AG09319 (cell line): ENCODE data around the gene SCAP.

Experiments
- DNase-seq: peaks from one replicate; pipeline ENCODE4 v3.0.0-alpha.2; 2010; ENCODE audit warnings: low read depth; ENCODE audit errors: extremely low read depth
- TF ChIP-seq, protein P1 (sequence below): IDR thresholded peaks from 2 replicates; pipeline ENCODE4 v1.5.1; 2011; ENCODE audit warnings: low read depth, mild to moderate bottlenecking, inconsistent platforms, low read length, moderate library complexity

The SCAP gene

DNA sequence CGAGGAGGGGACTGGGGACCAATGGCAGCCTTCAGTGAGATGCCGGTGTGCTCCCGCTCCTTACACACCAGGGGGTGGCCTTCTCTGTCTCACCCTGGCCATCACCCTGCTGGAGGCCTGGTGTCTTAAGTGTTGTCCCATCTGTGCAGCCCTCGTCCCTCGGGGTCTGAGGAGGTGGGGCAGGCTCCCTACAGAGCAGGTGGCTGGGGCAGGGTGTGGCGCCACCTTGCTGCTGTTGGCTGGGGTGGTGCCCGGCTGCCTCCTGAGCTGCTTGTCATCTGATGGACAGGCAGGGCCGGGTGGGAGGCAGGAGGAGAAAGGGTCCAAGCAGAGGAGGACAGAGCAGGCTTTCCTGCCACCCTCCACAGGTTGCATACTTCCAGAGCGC, 69.0 kb downstream of the SCAP start:
- no peak for DNase-seq
- TF ChIP-seq, protein P1, sequence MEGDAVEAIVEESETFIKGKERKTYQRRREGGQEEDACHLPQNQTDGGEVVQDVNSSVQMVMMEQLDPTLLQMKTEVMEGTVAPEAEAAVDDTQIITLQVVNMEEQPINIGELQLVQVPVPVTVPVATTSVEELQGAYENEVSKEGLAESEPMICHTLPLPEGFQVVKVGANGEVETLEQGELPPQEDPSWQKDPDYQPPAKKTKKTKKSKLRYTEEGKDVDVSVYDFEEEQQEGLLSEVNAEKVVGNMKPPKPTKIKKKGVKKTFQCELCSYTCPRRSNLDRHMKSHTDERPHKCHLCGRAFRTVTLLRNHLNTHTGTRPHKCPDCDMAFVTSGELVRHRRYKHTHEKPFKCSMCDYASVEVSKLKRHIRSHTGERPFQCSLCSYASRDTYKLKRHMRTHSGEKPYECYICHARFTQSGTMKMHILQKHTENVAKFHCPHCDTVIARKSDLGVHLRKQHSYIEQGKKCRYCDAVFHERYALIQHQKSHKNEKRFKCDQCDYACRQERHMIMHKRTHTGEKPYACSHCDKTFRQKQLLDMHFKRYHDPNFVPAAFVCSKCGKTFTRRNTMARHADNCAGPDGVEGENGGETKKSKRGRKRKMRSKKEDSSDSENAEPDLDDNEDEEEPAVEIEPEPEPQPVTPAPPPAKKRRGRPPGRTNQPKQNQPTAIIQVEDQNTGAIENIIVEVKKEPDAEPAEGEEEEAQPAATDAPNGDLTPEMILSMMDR: no peak

DNA sequence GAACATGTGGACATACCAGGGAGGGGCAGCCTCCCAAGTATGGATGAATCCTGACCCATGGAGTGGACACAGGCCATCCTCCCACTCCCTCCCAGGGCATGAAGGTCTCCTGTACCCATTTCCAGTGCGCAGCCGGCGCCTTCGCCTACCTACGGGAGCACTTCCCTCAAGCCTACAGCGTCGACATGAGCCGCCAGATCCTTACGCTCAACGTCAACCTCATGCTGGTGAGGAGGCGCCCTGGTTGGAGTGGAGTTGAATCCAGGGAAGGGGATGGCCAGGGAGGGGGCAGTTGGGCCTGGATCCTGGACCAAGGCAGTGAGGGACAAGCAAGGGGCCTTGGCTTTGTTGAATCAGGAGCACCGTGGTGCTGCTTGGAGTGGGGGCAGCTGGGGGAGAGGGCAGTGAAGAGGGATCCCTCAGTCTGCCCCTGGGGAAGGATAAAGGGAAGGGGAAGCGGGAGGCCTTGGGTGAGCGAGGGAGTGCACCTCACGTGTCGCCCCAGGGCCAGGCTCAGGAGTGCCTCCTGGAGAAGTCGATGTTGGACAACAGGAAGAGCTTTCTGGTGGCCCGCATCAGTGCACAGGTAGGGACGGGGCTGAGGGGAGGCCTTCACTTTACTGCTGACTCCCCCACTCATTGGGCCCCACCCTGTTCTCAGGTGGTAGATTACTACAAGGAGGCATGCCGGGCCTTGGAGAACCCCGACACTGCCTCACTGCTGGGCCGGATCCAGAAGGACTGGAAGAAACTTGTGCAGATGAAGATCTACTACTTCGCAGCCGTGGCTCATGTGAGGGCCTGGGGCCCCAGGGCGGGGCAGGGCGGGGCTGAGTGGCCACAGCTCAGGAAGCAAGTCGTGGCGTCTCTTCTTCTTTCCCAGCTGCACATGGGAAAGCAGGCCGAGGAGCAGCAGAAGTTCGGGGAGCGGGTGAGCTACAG, 69.7 kb downstream of the SCAP start:
- TF ChIP-seq, protein P1: no peak
- DNase-seq: no peak

DNA sequence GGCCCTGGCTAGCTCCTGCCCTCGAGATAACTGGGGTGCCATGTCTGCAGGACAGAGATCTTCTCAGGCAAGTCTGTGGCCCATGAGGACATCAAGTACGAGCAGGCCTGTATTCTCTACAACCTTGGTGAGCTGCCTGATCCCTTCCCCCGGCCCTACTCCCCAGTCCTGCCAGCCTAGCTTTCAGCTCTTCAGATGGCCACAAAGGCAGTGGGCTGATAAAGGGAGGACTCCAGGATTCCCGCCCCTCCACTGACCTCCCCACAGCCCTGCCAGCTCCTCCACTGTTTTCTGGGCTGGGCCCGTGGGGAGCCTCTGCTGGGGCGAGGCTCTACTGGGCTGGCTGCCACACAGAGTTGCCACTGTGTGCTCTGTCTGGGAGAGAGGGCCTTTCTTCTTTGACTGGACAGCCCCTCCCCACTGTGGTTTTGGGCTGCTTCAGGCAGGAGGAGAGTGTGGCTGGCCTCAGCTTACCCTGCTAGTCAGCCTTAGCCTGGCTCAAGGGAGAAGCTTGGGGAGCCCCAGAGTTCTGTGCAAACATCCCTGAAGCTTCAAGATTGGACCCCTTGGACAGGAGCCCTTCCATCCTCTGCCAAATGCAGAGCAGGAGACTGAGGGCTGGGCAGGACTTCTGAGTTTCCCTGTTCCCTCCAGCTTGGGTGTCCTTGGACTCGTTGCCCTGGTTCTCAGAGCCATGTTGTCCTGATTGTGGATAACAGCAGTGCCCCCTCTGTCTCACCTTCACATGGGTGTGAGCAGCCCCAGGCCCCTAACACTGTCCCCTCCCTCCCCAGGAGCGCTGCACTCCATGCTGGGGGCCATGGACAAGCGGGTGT, 70.6 kb downstream of the SCAP start:
- TF ChIP-seq, protein P1: no peak
- DNase-seq: peak; percentile 16

DNA sequence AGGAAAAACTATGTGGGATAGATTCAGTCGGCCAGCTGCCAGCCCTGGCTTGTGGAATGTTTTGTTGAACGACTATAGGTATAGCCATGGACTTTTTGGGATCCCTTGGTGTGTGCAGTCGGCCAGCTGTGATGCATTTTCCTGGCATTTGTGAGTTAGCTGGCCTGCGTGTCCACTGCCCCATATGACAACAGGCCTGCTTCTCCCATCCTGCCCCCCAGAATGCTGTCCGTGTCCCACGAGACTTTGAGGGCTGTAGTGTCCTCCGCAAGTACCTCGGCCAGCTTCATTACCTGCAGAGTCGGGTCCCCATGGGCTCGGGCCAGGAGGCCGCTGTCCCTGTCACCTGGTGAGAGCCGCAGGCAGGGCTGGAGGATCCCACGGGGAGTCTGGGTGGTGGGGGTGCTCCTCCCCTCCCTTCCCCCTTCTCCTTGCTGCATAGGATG, 71.3 kb downstream of the SCAP start:
- TF ChIP-seq, protein P1: no peak
- DNase-seq: no peak

DNA sequence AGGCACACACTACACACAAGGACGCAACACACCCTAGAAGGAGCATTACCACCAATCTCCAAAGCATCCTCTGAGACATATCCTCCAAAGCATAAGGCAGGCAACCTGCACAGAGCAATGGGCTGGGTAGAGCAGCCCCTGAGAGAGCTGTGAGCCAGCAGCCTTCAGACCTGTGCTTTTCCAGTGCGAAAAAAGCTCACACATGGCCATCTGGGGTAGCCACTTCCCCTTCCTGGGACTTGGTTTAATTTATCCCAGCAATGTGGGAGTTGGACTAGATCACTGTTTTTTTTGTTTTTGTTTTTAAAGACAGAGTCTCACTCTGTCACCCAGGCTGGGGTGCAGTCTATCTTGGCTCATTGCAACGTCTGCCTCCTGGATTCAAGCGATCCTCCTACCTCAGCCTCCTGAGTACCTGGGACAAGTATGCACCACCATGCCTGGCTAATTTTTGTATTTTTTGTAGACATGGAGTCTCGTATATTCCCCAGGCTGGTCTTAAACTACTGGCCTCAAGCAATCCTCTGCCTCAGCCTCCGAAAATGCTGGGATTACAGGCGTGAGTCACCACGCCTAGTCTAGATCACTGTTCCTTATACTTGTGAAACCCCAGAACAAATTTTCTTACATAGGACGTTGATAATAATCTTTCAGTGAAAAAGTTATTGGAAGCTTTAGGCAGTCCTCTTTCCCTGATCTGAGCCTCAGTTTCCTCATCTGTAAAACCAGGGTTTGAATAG, 76.0 kb downstream of the SCAP start:
- TF ChIP-seq, protein P1: no peak
- DNase-seq: no peak

DNA sequence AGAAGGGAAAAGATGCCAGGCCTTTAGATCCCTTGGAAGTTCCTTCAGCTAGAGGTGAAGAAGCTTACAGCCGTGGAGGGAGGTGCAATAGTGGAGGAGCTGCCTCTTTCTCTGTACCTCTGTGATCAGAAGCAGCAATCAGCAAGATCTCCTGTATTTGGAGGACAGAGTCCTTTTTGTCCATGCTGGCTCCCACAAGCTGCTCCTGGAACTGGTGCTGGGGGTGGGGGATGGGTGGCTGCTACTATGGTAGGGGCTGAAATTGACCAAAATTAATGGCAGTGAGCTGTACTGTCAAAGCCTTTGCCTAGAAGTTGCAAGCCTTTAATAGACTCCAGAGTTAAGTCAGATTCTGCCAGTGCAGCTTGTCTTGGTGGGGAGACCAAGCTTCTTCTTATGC, 76.7 kb downstream of the SCAP start:
- no peak for DNase-seq
- TF ChIP-seq, protein P1: no peak
